Measurements from ENCODE around the gene ZMYND10. TPM values are rescaled to one million over a fixed set of nuclear protein-coding genes. Genes with fewer than 3 reads are reported as not detected.
A peak's percentile ranks its signal among the peaks of the same experiment; 100 is the strongest.

ZMYND10 gene
- total RNA-seq, 8 experiments from 2014 or later, result 0.76 to 91.1 (median 2.2) TPM

DNA sequence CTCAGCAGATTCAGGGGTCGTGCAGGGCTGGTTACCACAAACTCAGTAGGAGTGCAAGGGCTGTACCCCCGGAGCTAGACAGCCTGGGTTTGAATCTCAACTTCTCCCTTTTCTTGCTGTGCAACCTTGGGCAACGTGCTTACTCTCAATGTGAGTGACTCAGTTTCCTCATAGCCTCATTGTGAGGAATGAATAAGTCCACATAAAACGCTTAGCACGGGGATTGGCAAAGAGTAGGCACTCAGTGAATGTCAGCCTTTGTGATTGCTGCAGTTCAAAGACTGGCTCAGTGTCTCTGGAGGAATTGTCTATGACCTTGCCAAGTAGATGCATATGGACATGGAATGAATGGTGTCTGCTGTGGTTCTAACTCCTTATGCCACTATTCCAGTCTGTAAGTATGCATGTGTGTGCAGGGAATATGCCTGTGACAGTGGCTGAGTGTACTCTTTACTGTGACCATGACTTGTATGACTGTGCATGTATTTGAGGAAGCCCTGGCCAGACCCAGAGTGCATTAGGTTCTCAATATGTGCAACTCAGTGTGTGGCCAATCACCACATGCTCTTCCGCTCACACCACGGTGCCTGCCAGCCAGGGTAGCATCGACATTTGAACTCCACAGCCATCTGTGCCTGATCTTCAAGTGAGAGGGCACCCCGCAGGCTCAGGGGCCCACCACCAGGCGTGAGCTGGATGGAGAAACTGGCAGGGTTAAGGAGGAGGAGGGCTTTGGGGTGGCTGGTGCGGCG lies 45.4 kb downstream of the ZMYND10 start:
- ATAC-seq (replicated peaks in 6 of 8), result peak in 1 of 8 experiments; percentile 0
- peaks cover 14 to 22% of the 10 kb centered on the region in 2 donors for H3K4me1 ChIP-seq (replicated peaks in 1 of 2)
- peak overlapping the region; percentile 20 to 32 for H3K27ac ChIP-seq
- 21 to 63% (median 39%) methylated on average over 2 to 8 of the region's 12 CpGs; no CpG with 5 or more reads in 2 of the 10 experiments for WGBS, 10 experiments
- in situ Hi-C loops (cut with MboI; ENCODE audit: low pct_unique_long_range_greater_than_20kb in 2 of 9, low sequenced_read_pairs in 9 of 9, unreplicated experiment in 9 of 9), result no loop called here
- H3K4me3 ChIP-seq, result peak overlapping the region; percentile 33 to 73 (median 70)

DNA sequence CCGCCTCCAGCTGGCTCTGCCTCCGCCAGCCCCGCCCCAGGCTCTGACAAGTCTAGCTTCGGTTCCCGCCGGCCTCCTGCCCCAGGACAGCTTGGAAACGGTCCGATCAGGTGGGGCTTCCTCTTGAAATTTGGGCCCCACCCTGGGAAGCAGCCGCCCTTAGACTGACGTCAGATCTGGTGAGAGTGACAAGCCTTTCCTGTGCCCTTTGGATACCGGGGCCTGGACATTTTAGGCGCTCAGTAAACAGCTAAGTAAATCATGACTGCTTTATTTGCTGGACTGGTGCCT lies 45.9 kb downstream of the ZMYND10 start:
- Histone ChIP-seq H3K27ac (peak overlapping the region; percentile 20 to 32), H3K4me3 (peak overlapping the region; percentile 33 to 73 (median 70)), H3K4me1 (replicated peaks in 1 of 2) (peaks cover 14 to 22% of the 10 kb centered on the region in 2 donors)
- no peak for ATAC-seq (replicated peaks in 6 of 8)
- WGBS, 10 experiments, result 0 to 20% (median 0%) methylated on average over 1 to 2 of the region's 12 CpGs; no CpG with 5 or more reads in 4 of the 10 experiments
- in situ Hi-C loops (cut with MboI; ENCODE audit: low pct_unique_long_range_greater_than_20kb in 2 of 9, low sequenced_read_pairs in 9 of 9, unreplicated experiment in 9 of 9), result no loop called here

DNA sequence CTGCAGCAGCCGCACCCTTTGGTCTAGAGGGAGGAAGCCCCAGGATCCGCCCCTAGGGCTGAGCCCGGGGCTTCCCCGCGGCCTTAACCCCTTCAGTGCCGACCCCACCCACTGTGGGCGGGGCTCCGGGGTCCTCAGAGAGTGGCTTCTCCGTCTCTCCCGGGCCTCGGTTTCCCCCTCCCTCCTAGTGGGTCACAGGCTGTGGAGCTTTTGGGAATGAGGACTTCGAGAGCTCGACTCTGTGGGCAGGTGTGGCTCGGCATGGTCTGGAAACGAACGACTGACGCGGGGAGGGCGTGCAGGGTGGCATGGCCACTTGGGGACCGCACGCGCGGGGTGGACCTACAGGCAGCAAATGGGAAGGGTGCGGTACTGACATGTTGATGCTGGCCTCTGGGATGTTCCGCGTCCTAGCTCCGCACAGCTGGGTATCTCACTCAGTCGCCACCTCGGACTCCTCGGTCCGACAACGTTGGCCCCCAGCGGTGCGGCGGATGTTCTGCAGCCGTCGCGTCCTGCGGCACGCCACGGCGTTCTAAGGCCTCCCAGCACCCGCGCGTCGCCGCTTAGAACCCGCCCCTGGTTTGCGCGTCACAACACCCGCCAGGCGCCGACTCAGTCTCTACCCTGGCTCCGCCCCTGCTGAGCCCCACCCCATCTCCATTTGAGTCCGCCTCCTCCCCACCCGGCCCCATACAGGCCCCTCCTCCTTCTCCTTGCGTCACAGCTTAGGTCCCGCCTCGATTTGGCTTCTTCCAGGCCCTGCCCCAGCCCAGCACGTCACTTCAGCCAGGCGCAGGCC lies 46.5 kb downstream of the ZMYND10 start, which contains the start of the genes HYAL3 and NAA80:
Gene HYAL3, minus strand, starts transcription at position 570 of the 802 bp plus-strand sequence. CDS start 3,803 bp downstream, outside the sequence.
Gene NAA80, minus strand, starts transcription at position 570 of the 802 bp plus-strand sequence. CDS start 1,942 bp downstream, outside the sequence.
- ATAC-seq (replicated peaks in 6 of 8), result peak; percentile 74 to 90 (median 86)
- no CpG with 5 or more reads among the region's 61 CpGs for WGBS, 10 experiments
- Histone ChIP-seq H3K27ac (peak within 1 kb of the TSS; percentile 79 to 80), H3K4me3 (peak within 1 kb of the TSS; percentile 65 to 73 (median 70)), H3K4me1 (replicated peaks in 1 of 2) (peaks cover 14 to 22% of the 10 kb centered on the region in 2 donors)
- in situ Hi-C loops (cut with MboI; ENCODE audit: low pct_unique_long_range_greater_than_20kb in 2 of 9, low sequenced_read_pairs in 9 of 9, unreplicated experiment in 9 of 9), result no loop called here

- Histone ChIP-seq H3K4me3 (peak overlapping the region; percentile 65 to 73 (median 70)), H3K27ac (peak overlapping the region; percentile 79 to 80), H3K4me1 (replicated peaks in 1 of 2) (peaks cover 14 to 15% of the 10 kb centered on the region in 2 donors)
- ATAC-seq (replicated peaks in 6 of 8), result no peak
- 67 to 100% (median 81%) methylated on average over 1 to 2 of the region's 9 CpGs; no CpG with 5 or more reads in 6 of the 10 experiments for WGBS, 10 experiments
- in situ Hi-C loops (cut with MboI; ENCODE audit: low pct_unique_long_range_greater_than_20kb in 2 of 9, low sequenced_read_pairs in 9 of 9, unreplicated experiment in 9 of 9), result no loop called here
Observed at GRCh38 chr3:50297896-50298725, 47.4 kb downstream of the ZMYND10 start.

DNA sequence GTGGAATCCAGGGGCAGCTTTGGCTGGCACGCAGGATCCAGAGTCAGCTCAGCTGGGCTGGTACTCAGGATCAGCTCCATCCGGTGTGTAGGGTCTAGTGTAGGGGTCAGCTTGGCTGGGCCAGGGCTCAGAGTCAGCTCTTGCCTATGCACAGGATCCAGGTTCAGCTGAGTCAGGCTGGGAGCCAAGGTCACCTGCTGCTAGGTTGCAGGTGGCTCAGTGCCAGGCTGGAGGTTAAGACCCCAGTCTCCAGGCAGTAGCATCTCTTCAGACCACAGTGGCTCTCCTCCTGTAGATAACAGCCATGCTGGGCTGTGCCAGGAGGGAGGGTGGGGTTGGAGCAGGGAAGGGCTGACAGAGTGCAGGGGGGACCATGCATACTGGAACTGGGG lies 48.2 kb downstream of the ZMYND10 start:
- 80 to 100% methylated on average over 1 to 2 of the region's 2 CpGs; no CpG with 5 or more reads in 8 of the 10 experiments for WGBS, 10 experiments
- Histone ChIP-seq H3K4me3 (no peak overlapping the region), H3K27ac (no peak overlapping the region), H3K4me1 (replicated peaks in 1 of 2) (peaks cover 18% of the 10 kb centered on the region in 2 donors)
- in situ Hi-C loops (cut with MboI; ENCODE audit: low pct_unique_long_range_greater_than_20kb in 2 of 9, low sequenced_read_pairs in 9 of 9, unreplicated experiment in 9 of 9), result no loop called here
- no peak for ATAC-seq (replicated peaks in 6 of 8)

- H3K27ac ChIP-seq, result no peak overlapping the region
- ATAC-seq (replicated peaks in 6 of 8), result no peak
- no peak overlapping the region for H3K4me3 ChIP-seq
- in situ Hi-C loops (cut with MboI; ENCODE audit: low pct_unique_long_range_greater_than_20kb in 2 of 9, low sequenced_read_pairs in 9 of 9, unreplicated experiment in 9 of 9), result no loop called here
- 83 to 90% methylated on average over 2 of the region's 18 CpGs; no CpG with 5 or more reads in 8 of the 10 experiments for WGBS, 10 experiments
- H3K4me1 ChIP-seq (replicated peaks in 1 of 2), result peaks cover 18% of the 10 kb centered on the region in 2 donors
Observed at GRCh38 chr3:50296721-50297383, 48.7 kb downstream of the ZMYND10 start.

DNA sequence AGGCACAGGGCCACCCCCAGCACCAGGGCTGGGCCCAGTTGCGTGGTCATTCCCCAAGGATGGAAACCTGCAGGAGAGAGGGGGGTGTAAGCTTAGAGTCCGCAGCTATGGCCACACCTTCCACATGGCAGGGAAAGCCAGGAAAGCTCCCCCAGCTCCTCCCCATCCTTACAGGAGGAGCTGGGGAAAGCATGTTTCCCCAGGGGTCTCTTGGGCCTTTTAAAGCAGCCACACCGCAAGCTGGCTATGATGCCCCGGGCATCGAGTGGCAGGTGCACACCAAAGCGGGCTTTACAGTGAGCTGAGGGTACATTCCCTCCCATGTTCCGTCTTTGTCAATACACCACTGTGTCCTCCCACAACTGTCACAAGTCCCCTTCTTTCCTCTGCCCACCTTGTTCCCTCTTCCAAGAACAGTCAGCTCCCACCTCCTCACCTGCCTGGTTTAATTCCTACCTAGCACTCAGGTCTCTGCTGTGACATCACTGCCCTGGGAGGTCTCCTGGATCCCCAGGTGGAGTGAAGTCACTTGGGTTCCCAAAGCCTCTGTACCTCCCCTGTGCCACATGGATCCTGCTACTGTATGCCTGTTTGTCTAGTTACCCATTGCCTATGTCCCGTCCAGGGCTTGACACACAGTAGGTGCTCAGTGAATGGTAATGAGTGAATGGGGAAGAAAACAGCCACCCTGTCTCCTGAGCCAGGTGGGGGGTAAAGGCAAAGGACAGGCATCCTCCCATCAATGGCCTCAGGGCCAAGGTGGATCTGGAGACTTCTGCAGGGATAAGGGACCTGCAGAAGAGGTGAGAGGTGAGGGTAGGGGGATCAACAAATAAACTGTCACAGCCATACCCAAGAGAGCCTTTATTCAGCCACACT lies 49.7 kb downstream of the ZMYND10 start:
- 60 to 78% (median 71%) methylated on average over 1 to 5 of the region's 8 CpGs; no CpG with 5 or more reads in 5 of the 10 experiments for WGBS, 10 experiments
- in situ Hi-C loops (cut with MboI; ENCODE audit: low pct_unique_long_range_greater_than_20kb in 2 of 9, low sequenced_read_pairs in 9 of 9, unreplicated experiment in 9 of 9), result no loop called here
- Histone ChIP-seq H3K4me1 (replicated peaks in 1 of 2) (peaks cover 21 to 23% of the 10 kb centered on the region in 2 donors), H3K27ac (no peak overlapping the region), H3K4me3 (no peak overlapping the region)
- no peak for ATAC-seq (replicated peaks in 6 of 8)

- in situ Hi-C loops (cut with MboI; ENCODE audit: low pct_unique_long_range_greater_than_20kb in 2 of 9, low sequenced_read_pairs in 9 of 9, unreplicated experiment in 9 of 9), result no loop called here
- 95 to 100% (median 100%) methylated on average over 1 to 11 of the region's 22 CpGs; no CpG with 5 or more reads in 5 of the 10 experiments for WGBS, 10 experiments
- Histone ChIP-seq H3K27ac (no peak overlapping the region), H3K4me3 (no peak overlapping the region), H3K4me1 (replicated peaks in 1 of 2) (peaks cover 13 to 15% of the 10 kb centered on the region in 2 donors)
- ATAC-seq (replicated peaks in 6 of 8), result no peak
Observed at GRCh38 chr3:50294492-50295403, 50.8 kb downstream of the ZMYND10 start.

DNA sequence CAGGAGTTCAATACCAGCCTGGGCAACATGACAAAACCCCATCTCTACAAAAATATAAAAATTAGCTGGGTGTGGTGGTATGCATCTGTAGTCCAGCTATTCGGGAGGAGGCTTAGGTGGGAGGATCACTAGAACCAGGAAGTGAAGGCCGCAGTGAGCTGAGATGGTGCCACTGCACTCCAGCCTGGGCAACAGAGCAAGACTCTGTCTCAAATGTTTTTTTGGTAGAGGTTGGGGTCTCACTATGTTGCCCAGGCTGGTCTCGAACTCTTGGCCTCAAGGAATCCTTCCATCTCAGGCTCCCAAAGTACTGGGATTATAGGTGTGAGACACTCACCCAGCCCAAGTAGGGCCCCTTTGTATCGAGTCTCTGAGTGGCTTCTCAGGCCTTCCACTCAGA lies 51.4 kb downstream of the ZMYND10 start:
- Histone ChIP-seq H3K27ac (no peak overlapping the region), H3K4me1 (replicated peaks in 1 of 2) (peaks cover 13 to 15% of the 10 kb centered on the region in 2 donors), H3K4me3 (no peak overlapping the region)
- 68 to 100% (median 86%) methylated on average over 1 to 4 of the region's 4 CpGs; no CpG with 5 or more reads in 5 of the 10 experiments for WGBS, 10 experiments
- in situ Hi-C loops (cut with MboI; ENCODE audit: low pct_unique_long_range_greater_than_20kb in 2 of 9, low sequenced_read_pairs in 9 of 9, unreplicated experiment in 9 of 9), result no loop called here
- no peak for ATAC-seq (replicated peaks in 6 of 8)

DNA sequence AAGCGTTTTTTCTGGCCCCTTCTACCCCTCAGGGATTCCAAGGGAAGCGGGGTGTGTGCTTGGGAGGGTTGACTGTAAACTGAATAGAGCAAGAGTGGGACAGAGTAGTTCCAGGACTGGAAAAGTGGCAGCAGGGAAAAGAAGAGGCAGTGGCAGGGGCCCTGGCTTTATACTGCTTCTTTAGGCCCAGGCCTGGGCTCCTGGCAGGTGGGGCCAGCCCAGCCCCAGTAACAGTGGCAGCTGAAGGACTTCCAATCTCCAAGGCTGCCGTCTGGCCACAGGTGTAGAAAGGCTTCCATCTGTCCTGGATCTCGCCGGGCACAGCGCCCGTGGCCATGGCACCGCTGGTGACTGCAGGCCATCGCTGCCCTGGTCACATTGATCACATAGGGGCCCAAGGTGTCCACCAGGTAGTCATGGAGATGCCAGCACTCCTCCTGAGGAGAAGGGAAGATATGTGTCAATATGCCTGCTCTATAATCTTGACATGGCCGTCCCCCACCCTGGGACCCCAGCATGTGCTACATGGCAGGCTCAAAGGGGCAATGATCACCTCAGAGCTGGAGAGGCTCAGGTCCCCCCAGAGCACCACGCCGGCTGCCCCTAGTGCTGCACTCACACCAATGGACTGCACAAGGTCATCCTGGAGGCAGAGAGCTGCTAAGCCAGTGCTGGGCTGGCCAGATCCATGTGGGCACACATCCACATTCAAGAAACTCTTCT lies 52.3 kb downstream of the ZMYND10 start:
- Histone ChIP-seq H3K4me3 (peak overlapping the region in 2 of 5 donors; percentile 79 to 97), H3K4me1 (replicated peaks in 1 of 2) (peaks cover 10 to 14% of the 10 kb centered on the region in 2 donors), H3K27ac (peak overlapping the region in 1 of 2 donors; percentile 50)
- ATAC-seq (replicated peaks in 6 of 8), result no peak
- WGBS, 10 experiments, result 0 to 100% (median 42%) methylated on average over 1 to 8 of the region's 12 CpGs; no CpG with 5 or more reads in 6 of the 10 experiments
- in situ Hi-C loops (cut with MboI; ENCODE audit: low pct_unique_long_range_greater_than_20kb in 2 of 9, low sequenced_read_pairs in 9 of 9, unreplicated experiment in 9 of 9), result no loop called here

All from motor neuron (in vitro differentiated cells).